ENCODE results near the gene ST6GAL1.

ST6GAL1 gene

GRCh38 chr3:186929186-186929585 is 1.1 kb upstream of the ST6GAL1 start:
- TF ChIP-seq, protein P1, sequence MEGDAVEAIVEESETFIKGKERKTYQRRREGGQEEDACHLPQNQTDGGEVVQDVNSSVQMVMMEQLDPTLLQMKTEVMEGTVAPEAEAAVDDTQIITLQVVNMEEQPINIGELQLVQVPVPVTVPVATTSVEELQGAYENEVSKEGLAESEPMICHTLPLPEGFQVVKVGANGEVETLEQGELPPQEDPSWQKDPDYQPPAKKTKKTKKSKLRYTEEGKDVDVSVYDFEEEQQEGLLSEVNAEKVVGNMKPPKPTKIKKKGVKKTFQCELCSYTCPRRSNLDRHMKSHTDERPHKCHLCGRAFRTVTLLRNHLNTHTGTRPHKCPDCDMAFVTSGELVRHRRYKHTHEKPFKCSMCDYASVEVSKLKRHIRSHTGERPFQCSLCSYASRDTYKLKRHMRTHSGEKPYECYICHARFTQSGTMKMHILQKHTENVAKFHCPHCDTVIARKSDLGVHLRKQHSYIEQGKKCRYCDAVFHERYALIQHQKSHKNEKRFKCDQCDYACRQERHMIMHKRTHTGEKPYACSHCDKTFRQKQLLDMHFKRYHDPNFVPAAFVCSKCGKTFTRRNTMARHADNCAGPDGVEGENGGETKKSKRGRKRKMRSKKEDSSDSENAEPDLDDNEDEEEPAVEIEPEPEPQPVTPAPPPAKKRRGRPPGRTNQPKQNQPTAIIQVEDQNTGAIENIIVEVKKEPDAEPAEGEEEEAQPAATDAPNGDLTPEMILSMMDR (IDR thresholded peaks at IDR 0.05; ENCODE audit: low read depth, low read length): no peak
- H3K4me3 ChIP-seq (ENCODE audit: low read depth, low read length): no peak overlapping the region

GRCh38 chr3:186929685-186930084 is 641 bp upstream of the ST6GAL1 start:
- no peak overlapping the region for H3K4me3 ChIP-seq (ENCODE audit: low read depth, low read length)
- TF ChIP-seq, protein P1 (IDR thresholded peaks at IDR 0.05; ENCODE audit: low read depth, low read length): no peak

- H3K4me3 ChIP-seq (ENCODE audit: low read depth, low read length): peak overlapping the region; percentile 56
- TF ChIP-seq, protein P1 (IDR thresholded peaks at IDR 0.05; ENCODE audit: low read depth, low read length): no peak
These were observed 560 bp downstream of the ST6GAL1 start for GRCh38 chr3:186930641-186931531.

- H3K4me3 ChIP-seq (ENCODE audit: low read depth, low read length): peak overlapping the region; percentile 56
- TF ChIP-seq, protein P1 (IDR thresholded peaks at IDR 0.05; ENCODE audit: low read depth, low read length): no peak
These were observed 1.4 kb downstream of the ST6GAL1 start for GRCh38 chr3:186931532-186932280.

DNA sequence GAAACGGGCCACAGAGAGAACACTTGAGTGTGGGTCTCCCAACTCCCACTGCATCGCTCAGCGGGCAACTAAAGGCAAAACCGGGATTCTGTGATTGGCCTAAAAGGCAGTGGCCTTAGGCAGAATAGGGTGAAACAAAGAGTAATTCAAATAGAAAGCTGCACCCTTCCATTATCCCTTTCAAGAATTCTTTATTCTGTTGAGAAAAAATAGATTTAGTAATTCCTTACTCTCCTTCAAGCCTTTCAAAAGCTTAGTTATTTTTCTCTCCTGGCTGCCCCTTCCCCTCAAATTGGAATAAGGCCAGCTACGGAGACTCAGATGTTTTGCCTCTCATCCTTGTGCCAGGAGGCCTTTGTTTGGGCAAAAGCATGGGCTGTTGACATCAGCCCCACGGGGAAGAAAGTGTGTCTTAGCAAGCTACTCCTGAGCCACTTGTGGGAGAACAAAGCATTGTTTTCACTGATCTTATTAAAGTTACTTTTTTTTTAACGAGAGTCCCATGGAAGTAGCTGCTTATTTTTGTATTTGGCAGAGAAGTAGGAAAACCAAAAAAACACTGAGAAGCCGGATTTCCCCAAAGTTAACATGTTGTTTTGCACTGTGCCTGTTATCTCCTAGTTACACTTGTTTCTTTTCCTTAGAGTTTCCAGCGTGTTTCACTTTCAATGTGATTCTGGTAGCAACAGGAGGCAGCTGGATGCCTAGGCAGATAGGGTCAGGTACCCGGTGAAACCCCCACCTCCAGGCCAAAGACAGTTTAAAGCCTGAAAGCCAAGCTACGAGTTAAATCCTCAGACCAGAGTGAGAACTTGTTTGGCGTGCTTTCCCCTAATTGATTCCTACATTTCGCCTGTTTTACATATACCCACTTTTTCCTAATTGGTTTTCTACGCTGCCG is 2.2 kb downstream of the ST6GAL1 start:
- TF ChIP-seq, protein P1 (IDR thresholded peaks at IDR 0.05; ENCODE audit: low read depth, low read length): no peak
- no peak overlapping the region for H3K4me3 ChIP-seq (ENCODE audit: low read depth, low read length)

DNA sequence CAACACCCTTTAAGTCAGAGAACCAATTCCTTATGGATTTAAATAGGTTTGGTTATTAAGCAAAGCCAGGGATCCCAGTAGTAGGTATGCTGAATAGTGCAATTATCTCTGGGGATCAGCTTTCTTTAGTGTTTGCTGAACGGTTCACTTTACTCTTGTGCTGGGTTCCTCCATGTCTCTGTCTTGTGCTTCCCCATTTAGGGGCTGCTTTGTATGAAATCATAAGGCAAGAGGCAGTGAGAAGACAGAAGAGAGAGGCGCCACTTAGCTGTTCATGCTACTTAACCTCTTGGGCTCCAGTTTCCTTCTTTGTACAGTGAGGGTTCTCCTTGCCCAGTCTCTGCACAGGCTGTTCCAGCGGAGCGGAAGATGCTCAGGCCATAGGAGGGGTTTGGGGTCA is 3.5 kb downstream of the ST6GAL1 start:
- TF ChIP-seq, protein P1 (IDR thresholded peaks at IDR 0.05; ENCODE audit: low read depth, low read length): no peak
- no peak overlapping the region for H3K4me3 ChIP-seq (ENCODE audit: low read depth, low read length)

All from WI38 (cell line).